NCI-H146 treated with DMSO at 0.1 percent for 48 hours (cell line): Measurements from ENCODE around the gene PIK3R3.
A peak's percentile ranks its signal among the peaks of the same experiment; 100 is the strongest.

Experiments used
- DNase-seq: peaks from one replicate; lab custom pipeline; 2025; ENCODE audit not compliant: unreplicated experiment; lab: John Stamatoyannopoulos, UW

PIK3R3 gene

GRCh38 chr1:46132529-46133180, at the start of gene PIK3R3:
PIK3R3 (minus strand) TSS chr1:46132629; CDS start chr1:46131952, 677 bp downstream.
- DNase-seq = peak; percentile 93

- no peak for DNase-seq
Observed at GRCh38 chr1:46181343-46182260, 49.2 kb upstream of the PIK3R3 start.

- DNase-seq = peak; percentile 33
Observed at GRCh38 chr1:46180082-46180616, 47.7 kb upstream of the PIK3R3 start.

- DNase-seq = peak; percentile 61
Observed at GRCh38 chr1:46179138-46180081, 47.0 kb upstream of the PIK3R3 start.

GRCh38 chr1:46176211-46176865, 43.9 kb upstream of the PIK3R3 start, which contains the start of gene P3R3URF:
P3R3URF (minus strand) TSS chr1:46176488; CDS start chr1:46176471, 17 bp downstream.
- no peak for DNase-seq

GRCh38 chr1:46175243-46175642, 42.8 kb upstream of the PIK3R3 start:
- DNase-seq = no peak

- no peak for DNase-seq
Observed at GRCh38 chr1:46174448-46175231, 42.2 kb upstream of the PIK3R3 start, which contains the start of gene TSPAN1. TSPAN1 (plus strand) TSS chr1:46175087; CDS start chr1:46181108, 6,021 bp downstream.

- DNase-seq = no peak
Observed at GRCh38 chr1:46173361-46173856, 41.0 kb upstream of the PIK3R3 start.

- DNase-seq = no peak
Observed at GRCh38 chr1:46172321-46172720, 39.9 kb upstream of the PIK3R3 start.

- no peak for DNase-seq
Observed at GRCh38 chr1:46171871-46172270, 39.4 kb upstream of the PIK3R3 start.

- DNase-seq = no peak
Observed at GRCh38 chr1:46171351-46171750, 38.9 kb upstream of the PIK3R3 start.

GRCh38 chr1:46169811-46170454, 37.5 kb upstream of the PIK3R3 start:
- no peak for DNase-seq

GRCh38 chr1:46168477-46168876, 36.0 kb upstream of the PIK3R3 start:
- no peak for DNase-seq

- DNase-seq = no peak
Observed at GRCh38 chr1:46166521-46167462, 34.4 kb upstream of the PIK3R3 start.

- DNase-seq = no peak
Observed at GRCh38 chr1:46160212-46160611, 27.8 kb upstream of the PIK3R3 start.

- no peak for DNase-seq
Observed at GRCh38 chr1:46159516-46159915, 27.1 kb upstream of the PIK3R3 start.
